ENCODE measurements around the gene INPP5A. TPM values are rescaled to one million over a fixed set of nuclear protein-coding genes. Genes with fewer than 3 reads are reported as not detected.

INPP5A gene
- total and polyA plus RNA-seq, 2 of the 13 experiments (the other 11 are each of a cell fraction or from before 2014, with no cell fraction given), result 17.5 to 37.9 TPM

GRCh38 chr10:132768346-132769248 is 231.0 kb downstream of the INPP5A start:
- FAIRE-seq, result no peak
- 96% methylated on average over 33 of the region's 41 CpGs for WGBS (ENCODE audit: low lambda C conversion rate)
- no peaks in the 10 kb centered on the region for H4K20me1 ChIP-seq (ENCODE audit: insufficient read depth, low read length)
- no peak for TF ChIP-seq MIER3 (CRISPR knock-in tag; IDR thresholded peaks at IDR 0.05; ENCODE audit: borderline replicate concordance)
- no peak for TF ChIP-seq RARG (CRISPR knock-in tag; IDR thresholded peaks at IDR 0.05; ENCODE audit: low read depth)
- no peak for TF ChIP-seq RFXAP (CRISPR knock-in tag; IDR thresholded peaks at IDR 0.05; ENCODE audit: borderline replicate concordance)
- no peak for TF ChIP-seq ARID5B (CRISPR knock-in tag; IDR thresholded peaks at IDR 0.05)
- TF ChIP-seq, protein P1, sequence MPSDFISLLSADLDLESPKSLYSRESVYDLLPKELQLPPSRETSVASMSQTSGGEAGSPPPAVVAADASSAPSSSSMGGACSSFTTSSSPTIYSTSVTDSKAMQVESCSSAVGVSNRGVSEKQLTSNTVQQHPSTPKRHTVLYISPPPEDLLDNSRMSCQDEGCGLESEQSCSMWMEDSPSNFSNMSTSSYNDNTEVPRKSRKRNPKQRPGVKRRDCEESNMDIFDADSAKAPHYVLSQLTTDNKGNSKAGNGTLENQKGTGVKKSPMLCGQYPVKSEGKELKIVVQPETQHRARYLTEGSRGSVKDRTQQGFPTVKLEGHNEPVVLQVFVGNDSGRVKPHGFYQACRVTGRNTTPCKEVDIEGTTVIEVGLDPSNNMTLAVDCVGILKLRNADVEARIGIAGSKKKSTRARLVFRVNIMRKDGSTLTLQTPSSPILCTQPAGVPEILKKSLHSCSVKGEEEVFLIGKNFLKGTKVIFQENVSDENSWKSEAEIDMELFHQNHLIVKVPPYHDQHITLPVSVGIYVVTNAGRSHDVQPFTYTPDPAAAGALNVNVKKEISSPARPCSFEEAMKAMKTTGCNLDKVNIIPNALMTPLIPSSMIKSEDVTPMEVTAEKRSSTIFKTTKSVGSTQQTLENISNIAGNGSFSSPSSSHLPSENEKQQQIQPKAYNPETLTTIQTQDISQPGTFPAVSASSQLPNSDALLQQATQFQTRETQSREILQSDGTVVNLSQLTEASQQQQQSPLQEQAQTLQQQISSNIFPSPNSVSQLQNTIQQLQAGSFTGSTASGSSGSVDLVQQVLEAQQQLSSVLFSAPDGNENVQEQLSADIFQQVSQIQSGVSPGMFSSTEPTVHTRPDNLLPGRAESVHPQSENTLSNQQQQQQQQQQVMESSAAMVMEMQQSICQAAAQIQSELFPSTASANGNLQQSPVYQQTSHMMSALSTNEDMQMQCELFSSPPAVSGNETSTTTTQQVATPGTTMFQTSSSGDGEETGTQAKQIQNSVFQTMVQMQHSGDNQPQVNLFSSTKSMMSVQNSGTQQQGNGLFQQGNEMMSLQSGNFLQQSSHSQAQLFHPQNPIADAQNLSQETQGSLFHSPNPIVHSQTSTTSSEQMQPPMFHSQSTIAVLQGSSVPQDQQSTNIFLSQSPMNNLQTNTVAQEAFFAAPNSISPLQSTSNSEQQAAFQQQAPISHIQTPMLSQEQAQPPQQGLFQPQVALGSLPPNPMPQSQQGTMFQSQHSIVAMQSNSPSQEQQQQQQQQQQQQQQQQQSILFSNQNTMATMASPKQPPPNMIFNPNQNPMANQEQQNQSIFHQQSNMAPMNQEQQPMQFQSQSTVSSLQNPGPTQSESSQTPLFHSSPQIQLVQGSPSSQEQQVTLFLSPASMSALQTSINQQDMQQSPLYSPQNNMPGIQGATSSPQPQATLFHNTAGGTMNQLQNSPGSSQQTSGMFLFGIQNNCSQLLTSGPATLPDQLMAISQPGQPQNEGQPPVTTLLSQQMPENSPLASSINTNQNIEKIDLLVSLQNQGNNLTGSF (CRISPR knock-in tag; IDR thresholded peaks at IDR 0.05), result no peak
- TF ChIP-seq ZNF530 (CRISPR knock-in tag; IDR thresholded peaks at IDR 0.05; ENCODE audit: low read depth), result no peak
- no peak for TF ChIP-seq RBM22 (optimal IDR thresholded peaks at IDR 0.05; ENCODE audit: low read length)
- no peak for TF ChIP-seq ZNF777 (CRISPR knock-in tag; IDR thresholded peaks at IDR 0.05)
- TF ChIP-seq ZNF737 (CRISPR knock-in tag; IDR thresholded peaks at IDR 0.05; ENCODE audit: borderline replicate concordance), result no peak
- no peak for TF ChIP-seq KDM1A (CRISPR knock-in tag; IDR thresholded peaks at IDR 0.05)
- TF ChIP-seq NPAS2 (CRISPR knock-in tag; IDR thresholded peaks at IDR 0.05; ENCODE audit: borderline replicate concordance), result no peak
- TF ChIP-seq SRF (IDR thresholded peaks at IDR 0.05; ENCODE audit: low read depth, low read length), result no peak
- TF ChIP-seq MED8 (CRISPR knock-in tag; IDR thresholded peaks at IDR 0.05; ENCODE audit: insufficient replicate concordance), result no peak
- TF ChIP-seq ZNF10 (CRISPR knock-in tag; IDR thresholded peaks at IDR 0.05; ENCODE audit: borderline replicate concordance, low read depth), result no peak

More at GRCh38 chr10:132768346-132769248, 231.0 kb downstream of the INPP5A start:
- H2AFZ ChIP-seq (ENCODE audit: low read length), result no peak overlapping the region
- POLR2A ChIA-PET, result no interaction called here
- no peak overlapping the region for H3K27ac ChIP-seq (ENCODE audit: extremely low read length, insufficient read depth, low read length)
- peaks cover 2% of the 10 kb centered on the region for H3K4me1 ChIP-seq (ENCODE audit: insufficient read depth, low read length)
- BruUV-seq (replicated peaks), result no TSS peak
- no peak for ATAC-seq
- H3K9me3 ChIP-seq (ENCODE audit: low read length), result no peaks in the 10 kb centered on the region
- intact Hi-C loops (cut with micrococcal nuclease; ENCODE audit: unreplicated experiment), result no loop called here
- H3K4me3 ChIP-seq (replicated peaks in 1 of 3; ENCODE audit: insufficient read depth in 1 of 3, low read depth in 2 of 3, low read length in 3 of 3), result no peak overlapping the region
- DNase-seq (ENCODE audit: low spot score), result no peak
- no peaks in the 10 kb centered on the region for H3K79me2 ChIP-seq (ENCODE audit: insufficient read depth, low read length)
- no peaks in the 10 kb centered on the region for H3K27me3 ChIP-seq (ENCODE audit: control insufficient read depth in 1 of 2, insufficient read depth in 2 of 2, low read length in 2 of 2)
- no peaks in the 10 kb centered on the region for H3K36me3 ChIP-seq (replicated peaks in 1 of 2; ENCODE audit: control insufficient read depth in 1 of 2, insufficient read depth in 2 of 2, low read length in 2 of 2)
- CTCF ChIA-PET (ENCODE audit: low intra/inter-chr PET ratio, low total read pairs), result no interaction called here
- H3K9ac ChIP-seq (ENCODE audit: insufficient read depth, low read depth, low read length), result no peak overlapping the region
- in situ Hi-C loops (cut with HindIII; ENCODE audit: extremely low pct_ligation_motif_present, low pct_unique_long_range_greater_than_20kb), result no loop called here
- no peak overlapping the region for H3K4me2 ChIP-seq (ENCODE audit: low read depth, low read length)

Data from HepG2 (cell line).